Vagina (tissue), 2 donors: ENCODE data around the gene TRIM56. TPM values are rescaled to one million over a fixed set of nuclear protein-coding genes. Genes with fewer than 3 reads are reported as not detected.
"Not testable (repeated sequence)": the region's sequence is repeated elsewhere in the genome, so short reads cannot be mapped to it uniquely, and the experiment has no call there.

Experiments
- DNase-seq, 2 donors: peaks; one replicate each; pipeline ENCODE4 v3.0.0-alpha.2; 2017; ENCODE audit errors: extremely low spot score in 2 of 2
- H3K27ac ChIP-seq: fragments of 200-600 bp; sonication (generic); one replicate; pipeline ENCODE4 v1.5.1; 2019
- H3K27me3 ChIP-seq: fragments of 200-600 bp; sonication (generic); one replicate; pipeline ENCODE4 v1.5.1; 2019
- H3K36me3 ChIP-seq, 2 donors: fragments of 200-600 bp; sonication (generic); one replicate each; pipeline ENCODE4 v1.5.1; 2017 to 2019
- H3K4me1 ChIP-seq: fragments of 200-600 bp; sonication (generic); one replicate; pipeline ENCODE4 v1.5.1; 2019
- H3K4me3 ChIP-seq, 2 donors: fragments of 200-600 bp; sonication (generic); 1 replicate in 1 of 2; 2 replicates in 1 of 2; pipeline ENCODE4 v1.5.1; 2016 to 2019
- H3K9me3 ChIP-seq: fragments of 200-600 bp; sonication (generic); one replicate; pipeline ENCODE4 v1.5.1; 2019
- CTCF ChIP-seq, 3 experiments: fragments of 450-650 bp in 2 of 3; fragments of 200-600 bp in 1 of 3; sonication (generic) in 1 of 3; IDR thresholded peaks; one replicate each; pipeline ENCODE4 v1.5.1; 2017 to 2019; ENCODE audit warnings: antibody characterized with exemption in 3 of 3, mild to moderate bottlenecking in 2 of 3, moderate library complexity in 2 of 3
- POLR2A ChIP-seq, 2 donors: fragments of 450-650 bp; IDR thresholded peaks; one replicate each; pipeline ENCODE4 v1.6.1; 2017; ENCODE audit warnings: antibody characterized with exemption in 2 of 2, mild to moderate bottlenecking in 2 of 2, moderate library complexity in 2 of 2
- POLR2AphosphoS5 ChIP-seq, 2 donors: sonication (generic); formaldehyde crosslinking; IDR thresholded peaks; one replicate each; pipeline ENCODE4 v1.9.0; 2017; ENCODE audit warnings: antibody characterized with exemption in 2 of 2, mild to moderate bottlenecking in 2 of 2, low read depth in 1 of 2; ENCODE audit not compliant: insufficient read depth in 1 of 2
- intact Hi-C: fragments of 100-400 bp; cut with DNase I; formaldehyde crosslinking; loops from one replicate; pipeline ENCODE4 v1.15.1; 2023
- total RNA-seq: library from RNA; depleted of rRNA; stranded (reverse); fragments of >200 nt; gene quantifications from one replicate; pipeline ENCODE4 v1.2.3, GENCODE V29; 2016

Gene TRIM56
- total RNA-seq, 1 donor from 2014 or later = 19.4 TPM

- Histone ChIP-seq H3K4me3 (peak overlapping the region in 1 of 2 donors; percentile 76), H3K27ac (no peak overlapping the region), H3K36me3 (peaks cover 0 to 25% of the 10 kb centered on the region in 2 donors), H3K9me3 (no peaks in the 10 kb centered on the region), H3K4me1 (peaks cover 35% of the 10 kb centered on the region), H3K27me3 (no peaks in the 10 kb centered on the region)
- DNase-seq = no peak
- TF ChIP-seq POLR2A (IDR thresholded peaks at IDR 0.05) (no peak), POLR2AphosphoS5 (IDR thresholded peaks at IDR 0.05; ENCODE audit: insufficient read depth in 1 of 2, low read depth in 1 of 2) (no peak), CTCF (IDR thresholded peaks at IDR 0.05) (no peak)
- intact Hi-C loops = loop anchor here (5.0 kb wide), 1 partner anchor 40 kb away; the partner anchor contains the start of gene SERPINE1
These were observed 2.2 kb downstream of the TRIM56 start for GRCh38 chr7:101087334-101088068.

- Histone ChIP-seq H3K36me3 (peaks cover 0 to 25% of the 10 kb centered on the region in 2 donors), H3K27me3 (no peaks in the 10 kb centered on the region), H3K9me3 (no peaks in the 10 kb centered on the region), H3K27ac (no peak overlapping the region), H3K4me3 (no peak overlapping the region), H3K4me1 (peaks cover 35% of the 10 kb centered on the region)
- intact Hi-C loops = loop anchor here (5.0 kb wide), 1 partner anchor 39 kb away; the partner anchor contains the start of gene SERPINE1
- DNase-seq = no peak
- TF ChIP-seq CTCF (IDR thresholded peaks at IDR 0.05) (no peak), POLR2AphosphoS5 (IDR thresholded peaks at IDR 0.05; ENCODE audit: insufficient read depth in 1 of 2, low read depth in 1 of 2) (no peak), POLR2A (IDR thresholded peaks at IDR 0.05) (no peak)
These were observed 2.8 kb downstream of the TRIM56 start for GRCh38 chr7:101088069-101088425.

GRCh38 chr7:101088858-101089529, 3.7 kb downstream of the TRIM56 start:
- Histone ChIP-seq H3K36me3 (peaks cover 0 to 25% of the 10 kb centered on the region in 2 donors), H3K27me3 (no peaks in the 10 kb centered on the region), H3K9me3 (no peaks in the 10 kb centered on the region), H3K4me3 (no peak overlapping the region), H3K4me1 (peaks cover 35% of the 10 kb centered on the region), H3K27ac (no peak overlapping the region)
- intact Hi-C loops = loop anchor here (5.0 kb wide), 1 partner anchor 38 kb away; the partner anchor contains the start of gene SERPINE1
- no peak for TF ChIP-seq CTCF (IDR thresholded peaks at IDR 0.05)
- no peak for TF ChIP-seq POLR2AphosphoS5 (IDR thresholded peaks at IDR 0.05; ENCODE audit: insufficient read depth in 1 of 2, low read depth in 1 of 2)
- TF ChIP-seq POLR2A (IDR thresholded peaks at IDR 0.05) = no peak
- no peak for DNase-seq

- Histone ChIP-seq H3K9me3 (no peaks in the 10 kb centered on the region), H3K4me1 (peaks cover 30% of the 10 kb centered on the region), H3K27me3 (no peaks in the 10 kb centered on the region), H3K4me3 (no peak overlapping the region), H3K36me3 (peaks cover 0 to 25% of the 10 kb centered on the region in 2 donors), H3K27ac (no peak overlapping the region)
- TF ChIP-seq CTCF (IDR thresholded peaks at IDR 0.05) = no peak
- TF ChIP-seq POLR2A (IDR thresholded peaks at IDR 0.05) = no peak
- no peak for TF ChIP-seq POLR2AphosphoS5 (IDR thresholded peaks at IDR 0.05; ENCODE audit: insufficient read depth in 1 of 2, low read depth in 1 of 2)
- DNase-seq = no peak
- intact Hi-C loops = loop anchor here (5.0 kb wide), 1 partner anchor 37 kb away; the partner anchor contains the start of gene SERPINE1
These were observed 4.6 kb downstream of the TRIM56 start for GRCh38 chr7:101089876-101090275.

DNA sequence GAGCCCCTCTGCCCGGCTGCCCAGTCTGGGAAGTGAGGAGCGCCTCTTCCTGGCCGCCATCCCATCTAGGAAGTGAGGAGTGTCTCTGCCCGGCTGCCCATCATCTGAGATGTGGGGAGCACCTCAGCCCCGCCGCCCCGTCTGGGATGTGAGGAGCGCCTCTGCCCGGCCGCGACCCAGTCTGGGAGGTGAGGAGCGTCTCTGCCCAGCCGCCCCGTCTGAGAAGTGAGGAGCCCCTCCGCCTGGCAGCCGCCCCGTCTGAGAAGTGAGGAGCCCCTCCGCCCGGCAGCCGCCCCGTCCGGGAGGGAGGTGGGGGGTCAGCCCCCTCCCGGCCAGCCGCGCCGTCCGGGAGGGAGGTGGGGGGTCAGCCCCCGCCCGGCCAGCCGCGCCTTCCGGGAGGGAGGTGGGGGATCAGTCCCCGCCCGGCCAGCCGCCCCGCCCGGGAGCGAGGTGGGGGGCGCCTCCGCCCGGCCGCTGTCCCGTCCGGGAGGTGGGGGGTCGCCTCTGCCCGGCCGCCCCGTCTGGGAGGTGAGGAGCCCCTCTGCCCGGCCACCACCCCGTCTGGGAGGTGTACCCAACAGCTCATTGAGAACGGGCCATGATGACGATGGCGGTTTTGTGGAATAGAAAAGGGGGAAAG, 7.1 kb downstream of the TRIM56 start:
- H3K4me1 ChIP-seq, H3K9me3 ChIP-seq, H3K4me3 ChIP-seq, H3K27ac ChIP-seq, intact Hi-C loops, H3K27me3 ChIP-seq, DNase-seq: not testable (repeated sequence)
- H3K36me3 ChIP-seq = peaks cover 0 to 22% of the 10 kb centered on the region in 2 donors
